SW480 (cell line): ENCODE results near the gene ATXN1.

Source experiments
- DNase-seq: peaks from one replicate; pipeline ENCODE4 v3.0.0-alpha.2; 2016; ENCODE audit warnings: low spot score

Gene ATXN1

GRCh38 chr6:16305246-16305725 is 456.0 kb downstream of the ATXN1 start:
- no peak for DNase-seq

GRCh38 chr6:16302721-16303552 is 458.3 kb downstream of the ATXN1 start:
- DNase-seq = no peak

GRCh38 chr6:16301511-16301910 is 459.7 kb downstream of the ATXN1 start:
- DNase-seq = no peak

- DNase-seq = no peak
Measured at GRCh38 chr6:16299861-16300260, 461.4 kb downstream of the ATXN1 start.

GRCh38 chr6:16296061-16296670 is 465.1 kb downstream of the ATXN1 start:
- DNase-seq = no peak

GRCh38 chr6:16295471-16295870 is 465.8 kb downstream of the ATXN1 start:
- DNase-seq = no peak

DNA sequence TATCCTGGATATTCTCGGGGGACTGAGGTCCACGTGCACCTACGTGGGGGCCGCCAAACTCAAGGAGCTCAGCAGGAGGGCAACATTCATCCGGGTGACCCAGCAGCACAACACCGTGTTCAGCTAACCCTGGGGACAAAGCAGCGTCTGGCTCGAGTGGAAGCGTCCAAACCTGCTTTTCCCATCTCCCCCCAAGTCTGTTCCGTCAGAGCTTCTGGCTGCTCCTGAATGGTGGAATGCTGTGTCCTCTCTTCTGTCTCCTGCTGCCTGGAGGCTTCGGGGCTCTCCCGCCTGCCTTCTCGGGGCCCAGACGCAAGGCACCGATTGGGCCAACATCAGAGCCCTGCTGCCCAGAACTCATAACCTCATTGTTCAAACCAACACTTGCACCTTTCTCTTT is 466.2 kb downstream of the ATXN1 start:
- no peak for DNase-seq

GRCh38 chr6:16294371-16294770 is 466.9 kb downstream of the ATXN1 start:
- DNase-seq = no peak

GRCh38 chr6:16292942-16293341 is 468.3 kb downstream of the ATXN1 start:
- DNase-seq = no peak

DNA sequence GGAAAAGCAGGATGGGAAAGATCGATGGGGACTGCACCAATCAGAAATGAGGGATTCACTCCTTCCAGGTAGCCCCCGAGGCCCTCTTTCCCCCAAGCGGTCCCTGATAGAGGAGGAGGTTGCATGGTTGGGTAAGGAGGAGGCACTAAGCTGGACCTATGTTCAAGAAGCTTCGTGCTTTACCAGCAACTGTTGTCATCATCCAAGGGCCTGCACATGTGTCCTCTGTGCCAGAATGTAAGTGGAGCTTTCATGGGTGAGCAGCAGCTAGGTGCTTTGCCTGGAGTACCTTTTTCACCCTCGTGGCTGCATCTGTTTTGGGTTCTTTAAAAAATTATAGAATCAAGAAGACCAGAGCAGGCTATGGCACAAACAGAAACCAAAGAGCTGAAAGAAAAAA is 468.8 kb downstream of the ATXN1 start:
- DNase-seq = no peak

DNA sequence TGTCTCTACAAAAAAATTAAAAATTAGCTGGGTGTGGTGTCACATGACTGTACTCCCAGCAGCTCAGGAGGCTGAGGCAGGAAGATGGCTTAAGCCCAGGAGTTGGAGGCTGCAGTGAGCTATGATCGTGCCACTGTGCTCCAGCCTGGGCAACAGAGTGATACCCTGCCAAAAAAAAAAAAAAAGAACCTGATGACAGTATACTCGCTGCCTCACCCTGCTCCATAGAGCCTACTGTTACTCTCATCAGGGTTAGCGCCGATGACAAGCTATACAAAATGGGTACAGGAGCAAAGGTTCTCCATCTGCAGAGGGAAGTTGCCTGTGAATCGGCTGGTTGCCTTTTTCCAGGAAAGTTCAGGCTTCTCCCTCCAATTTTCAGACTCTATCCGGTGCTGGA is 469.5 kb downstream of the ATXN1 start:
- DNase-seq = no peak

- DNase-seq = no peak
Measured at GRCh38 chr6:16288163-16288562, 473.1 kb downstream of the ATXN1 start.

- no peak for DNase-seq
Measured at GRCh38 chr6:16286151-16286522, 475.1 kb downstream of the ATXN1 start.

- no peak for DNase-seq
Measured at GRCh38 chr6:16285467-16286150, 475.7 kb downstream of the ATXN1 start.

- DNase-seq = no peak
Measured at GRCh38 chr6:16284472-16284871, 476.8 kb downstream of the ATXN1 start.

DNA sequence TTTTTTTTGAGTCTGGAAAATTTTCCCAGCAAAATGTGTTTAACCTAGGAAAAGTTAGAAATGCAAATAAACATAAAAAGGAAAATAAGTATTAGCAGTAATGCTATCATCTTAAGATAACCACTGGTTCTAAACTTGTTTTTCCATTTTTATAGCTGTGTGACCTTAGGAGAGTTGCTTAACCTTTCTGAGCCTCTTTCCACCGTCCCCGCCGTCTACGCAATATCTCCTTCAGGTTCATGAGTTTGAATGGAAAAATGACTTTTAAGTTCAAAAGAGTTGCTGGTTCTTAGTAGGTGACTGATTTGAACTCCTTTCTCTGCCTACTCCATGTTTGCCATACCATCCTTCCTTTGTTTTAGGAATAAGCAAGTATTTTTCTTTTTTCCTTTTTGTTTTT is 478.9 kb downstream of the ATXN1 start:
- no peak for DNase-seq

DNA sequence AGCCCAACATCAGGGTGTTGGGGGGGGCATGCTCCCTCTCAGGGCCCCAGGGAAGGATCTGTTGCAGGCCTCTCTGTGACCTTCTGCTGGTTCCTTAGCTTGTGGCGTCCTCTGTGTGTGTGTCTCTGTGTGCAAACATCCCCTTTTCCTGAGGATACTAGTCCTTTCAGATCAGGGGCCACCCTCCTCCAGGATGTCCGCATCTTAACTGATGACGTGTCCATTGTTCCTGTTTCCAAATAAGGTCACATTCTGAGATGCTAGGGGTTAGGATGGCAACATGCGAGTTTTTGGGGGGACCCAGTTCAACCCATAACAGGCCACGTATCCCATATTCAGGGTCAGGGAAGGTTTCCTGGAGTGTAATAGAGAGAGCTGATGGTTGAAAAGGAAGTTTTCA is 482.0 kb downstream of the ATXN1 start:
- no peak for DNase-seq

DNA sequence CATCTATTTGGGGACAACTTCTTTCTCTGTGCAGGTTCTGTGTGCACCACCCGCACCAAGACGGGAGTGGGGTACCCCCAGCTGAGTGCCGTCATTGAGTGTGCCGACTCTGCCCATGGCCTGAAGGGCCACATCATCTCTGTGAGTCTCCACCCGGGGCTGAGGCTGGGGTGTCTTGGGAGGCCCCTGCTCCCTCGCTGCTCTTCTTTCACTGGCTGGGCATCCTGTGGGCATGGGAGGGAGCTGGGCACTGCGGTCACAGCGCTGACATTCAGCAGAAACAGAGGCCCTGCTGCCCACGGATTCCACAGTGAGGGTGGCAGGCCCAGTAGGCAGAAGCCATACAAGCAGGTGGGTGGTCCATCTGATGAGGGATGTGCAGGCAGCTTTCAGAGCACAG is 482.5 kb downstream of the ATXN1 start:
- DNase-seq = no peak

DNA sequence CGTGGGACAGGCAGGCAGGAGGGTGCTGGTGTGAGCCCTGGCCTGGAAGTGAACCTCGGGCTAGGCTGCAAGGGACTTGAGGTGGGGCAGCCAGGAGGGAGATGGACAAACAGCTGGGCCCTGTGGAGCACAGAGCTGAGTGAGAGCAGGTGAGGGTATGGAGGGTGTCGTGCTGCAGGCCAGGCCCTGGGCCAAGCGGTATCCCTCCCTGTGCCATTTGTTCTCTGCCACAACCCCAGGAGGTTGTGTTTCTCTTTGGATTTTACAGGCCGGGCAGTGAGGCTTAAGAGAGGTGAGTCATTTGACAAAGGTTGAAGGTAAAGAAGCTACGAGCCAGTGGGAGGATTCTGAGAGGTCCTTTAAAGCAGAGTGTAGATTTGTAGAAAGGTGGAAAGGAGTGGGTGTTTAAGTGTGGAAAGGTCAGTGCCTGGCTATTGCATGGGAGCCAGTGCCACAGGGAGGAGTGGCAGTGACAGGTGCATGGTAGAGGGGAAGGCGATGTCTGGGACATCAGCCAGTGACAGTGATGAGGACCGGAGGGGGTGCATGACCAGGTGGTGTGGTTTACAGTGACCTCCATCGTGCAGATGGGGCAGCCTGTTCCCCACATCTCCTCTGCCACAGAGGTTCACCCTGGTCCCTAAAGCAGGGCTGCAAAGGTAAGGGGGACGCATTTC is 483.1 kb downstream of the ATXN1 start:
- DNase-seq = peak; percentile 8

- peak; percentile 85 for DNase-seq
Measured at GRCh38 chr6:16277101-16277981, 483.9 kb downstream of the ATXN1 start.

DNA sequence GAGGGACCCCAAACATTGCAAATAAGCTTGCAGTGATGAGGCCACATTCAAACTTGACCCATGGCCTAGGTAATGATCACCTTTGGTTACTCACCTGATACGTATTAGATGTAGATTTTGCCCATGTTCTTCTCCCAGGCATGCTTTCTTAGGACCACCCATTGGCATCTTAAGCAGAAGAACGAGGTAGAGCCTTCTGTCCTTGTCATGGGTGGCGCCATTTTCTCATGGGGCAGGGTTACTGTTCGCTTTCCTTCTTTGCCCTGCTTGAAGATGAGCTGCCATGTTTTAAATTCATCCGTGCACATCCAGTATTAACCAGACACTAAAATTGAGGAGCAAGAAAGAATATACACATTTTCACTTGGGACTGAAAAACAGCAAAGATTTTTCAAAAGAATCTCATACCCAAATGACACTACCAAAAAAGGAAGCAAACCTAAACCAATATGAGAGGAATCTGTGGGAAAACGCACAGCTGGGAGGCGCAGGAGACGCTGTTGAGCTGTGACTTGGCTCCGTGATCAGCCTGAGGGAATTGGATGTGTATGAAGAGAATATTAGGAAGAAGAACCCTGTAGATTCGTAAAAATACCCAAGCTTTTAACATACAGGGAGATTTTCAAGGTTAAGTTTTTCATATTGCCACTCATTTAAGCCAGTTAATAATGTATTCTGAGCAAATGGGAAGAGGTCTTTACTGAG is 486.2 kb downstream of the ATXN1 start:
- DNase-seq = no peak
